Hindlimb muscle (tissue), 1 donor: Measurements from ENCODE around the gene TUBB. TPM values are rescaled to one million over a fixed set of nuclear protein-coding genes. Genes with fewer than 3 reads are reported as not detected.

Source experiments
- DNase-seq: peaks from one replicate; pipeline ENCODE4 v3.0.0-alpha.2; 2013
- polyA plus RNA-seq: library from polyadenylated mRNA; unstranded; fragments of 120-200 nt; gene quantifications from one replicate; pipeline ENCODE4 v1.2.1, GENCODE V29; 2013; ENCODE audit not compliant: insufficient read length

Gene TUBB
- polyA plus RNA-seq: 777 TPM

DNA sequence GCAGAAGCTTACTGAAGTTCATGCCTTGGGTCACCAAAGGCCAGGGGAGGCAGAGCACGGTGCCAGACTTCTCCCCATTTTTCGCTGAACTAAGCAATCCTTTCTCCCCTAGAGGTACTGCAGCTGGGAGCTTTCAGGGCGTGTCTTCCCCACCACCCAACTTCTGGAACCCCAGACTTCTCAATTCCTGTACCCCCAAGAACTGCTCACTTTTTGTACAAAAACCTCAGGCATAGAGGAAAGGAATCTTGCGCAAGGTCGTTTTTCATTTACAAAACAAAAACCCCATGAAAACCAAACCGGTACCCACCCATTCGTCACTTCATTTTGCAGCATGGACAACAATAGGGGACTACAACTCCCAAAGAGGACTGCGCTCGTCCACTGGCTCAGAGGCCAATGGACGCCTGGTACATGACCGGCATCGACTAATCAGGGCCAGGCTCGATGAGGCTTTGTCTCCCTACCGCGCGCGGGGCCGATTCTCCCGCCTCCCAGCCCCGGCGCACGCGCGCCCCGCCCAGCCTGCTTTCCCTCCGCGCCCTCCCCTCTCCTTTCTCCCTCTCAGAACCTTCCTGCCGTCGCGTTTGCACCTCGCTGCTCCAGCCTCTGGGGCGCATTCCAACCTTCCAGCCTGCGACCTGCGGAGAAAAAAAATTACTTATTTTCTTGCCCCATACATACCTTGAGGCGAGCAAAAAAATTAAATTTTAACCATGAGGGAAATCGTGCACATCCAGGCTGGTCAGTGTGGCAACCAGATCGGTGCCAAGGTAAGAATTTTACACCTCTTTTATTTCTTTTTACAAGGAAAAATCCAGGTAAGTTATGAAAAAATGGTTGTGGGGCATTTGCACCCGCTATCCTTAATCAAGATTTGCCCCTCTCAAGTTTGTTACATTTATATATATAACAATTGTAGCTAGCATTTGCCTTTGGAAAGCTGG, at the start of gene TUBB:
Gene TUBB (plus strand): TSS at position 562 of the 947 bp plus-strand sequence. CDS start 155 bp downstream, at position 717.
- DNase-seq: peak; percentile 98

DNA sequence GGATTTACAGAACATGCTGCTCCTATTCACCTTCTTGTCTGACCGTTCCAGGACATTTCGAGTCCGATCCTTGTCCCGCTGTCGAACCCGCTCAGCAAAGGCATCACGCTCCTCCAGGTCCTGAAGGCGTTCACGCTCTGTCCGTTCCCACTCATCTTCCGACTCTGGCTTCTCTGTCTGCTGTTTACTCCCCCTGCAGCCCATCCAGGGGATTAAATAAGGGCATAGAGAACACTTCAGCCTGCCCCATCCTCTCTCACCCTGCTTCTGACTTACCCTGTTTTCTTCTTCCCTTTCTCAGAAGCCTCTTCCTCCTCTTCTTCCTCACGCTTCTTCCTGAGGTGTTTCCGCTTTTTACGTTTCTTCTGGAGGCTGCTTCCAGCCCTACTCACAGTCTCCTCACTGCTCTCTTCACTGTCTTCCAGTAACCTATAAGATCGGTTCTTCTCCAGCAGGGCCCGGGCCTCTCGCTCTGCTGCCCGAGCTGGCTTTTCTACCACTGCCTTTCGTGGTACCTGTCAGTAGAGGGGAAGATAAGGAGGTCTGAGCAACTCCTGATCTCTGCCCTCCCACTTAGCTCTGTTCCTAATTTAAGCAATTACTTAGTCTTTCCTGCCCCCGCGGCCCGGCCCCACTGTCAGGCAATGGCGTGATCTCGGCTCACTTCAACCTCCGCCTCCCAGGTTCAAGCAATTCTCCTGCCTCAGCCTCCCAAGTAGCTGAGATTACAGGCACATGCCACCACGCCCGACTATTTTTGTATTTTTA, 49.2 kb upstream of the TUBB start:
- no peak for DNase-seq

DNA sequence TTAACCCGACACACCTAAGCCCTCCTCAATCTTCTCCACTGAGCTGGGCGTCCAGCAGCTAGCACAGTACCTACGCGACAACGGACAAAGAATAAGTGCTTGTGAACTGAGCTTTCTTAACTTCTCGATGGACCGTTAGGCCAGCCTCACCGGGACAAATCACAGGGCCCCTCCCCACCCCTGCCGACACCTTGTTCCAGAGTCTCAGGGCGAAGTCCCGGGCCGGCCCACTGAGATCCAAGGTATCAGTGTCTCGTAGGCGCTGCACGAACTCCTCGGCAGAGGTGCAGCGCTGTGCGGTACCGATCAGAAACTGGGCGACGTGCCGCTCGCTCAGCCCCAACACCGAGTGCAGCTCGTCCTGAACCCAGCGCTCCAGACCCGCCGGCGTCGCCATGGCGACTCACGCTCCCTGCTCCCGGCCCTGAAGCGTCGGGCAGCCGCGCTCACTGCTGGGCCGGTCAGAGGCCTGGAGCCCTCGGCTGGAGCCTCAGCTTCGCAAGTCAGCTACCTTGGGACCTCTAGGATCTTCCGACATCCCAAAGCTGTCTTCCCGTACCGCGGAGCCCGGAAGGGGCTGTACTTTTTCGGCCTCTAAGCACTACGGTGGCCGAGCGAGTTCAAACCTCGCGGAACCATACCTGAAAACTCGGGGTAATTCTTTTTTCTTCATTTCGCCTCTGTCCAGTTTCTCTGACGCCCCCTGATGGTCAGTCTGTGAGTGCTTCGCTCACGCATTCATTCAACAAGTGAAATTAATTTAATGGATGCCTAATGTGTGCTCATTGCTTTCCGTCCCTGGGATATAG, 47.5 kb upstream of the TUBB start, which contains the start of gene DHX16:
Gene DHX16 (minus strand): TSS at position 562 of the 809 bp plus-strand sequence. CDS start 165 bp downstream, at position 397.
- peak; percentile 97 for DNase-seq

DNA sequence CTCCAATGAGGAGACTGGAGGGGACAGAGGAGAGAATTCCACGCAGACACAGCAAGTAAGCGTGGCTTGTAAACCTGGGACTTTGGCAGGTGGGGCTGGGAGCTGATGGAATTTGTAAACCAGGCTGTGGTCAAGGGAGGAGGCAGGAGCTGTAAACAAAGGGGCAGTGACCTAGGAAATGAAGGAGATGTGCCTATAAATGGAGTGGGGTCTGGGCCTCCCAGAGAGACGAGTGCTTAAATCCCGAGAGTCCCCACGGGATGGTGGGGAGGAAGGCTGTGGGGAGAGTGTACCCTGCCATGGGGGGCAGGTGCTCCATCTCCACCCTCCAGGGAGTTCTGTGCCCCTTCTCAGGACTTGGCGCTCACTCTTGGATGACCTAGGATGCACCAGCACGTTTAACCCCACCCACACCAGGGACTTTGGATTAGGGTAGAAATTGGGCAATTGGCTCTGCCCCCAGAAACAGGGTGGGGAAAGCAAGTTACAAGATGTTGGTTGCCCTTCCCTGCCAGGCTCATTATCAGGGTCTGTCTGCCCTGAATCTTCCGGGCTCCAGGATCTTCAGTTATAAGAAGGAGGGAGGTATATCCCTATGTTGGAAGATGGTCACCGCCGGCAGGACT, 43.4 kb upstream of the TUBB start:
- DNase-seq: no peak

DNA sequence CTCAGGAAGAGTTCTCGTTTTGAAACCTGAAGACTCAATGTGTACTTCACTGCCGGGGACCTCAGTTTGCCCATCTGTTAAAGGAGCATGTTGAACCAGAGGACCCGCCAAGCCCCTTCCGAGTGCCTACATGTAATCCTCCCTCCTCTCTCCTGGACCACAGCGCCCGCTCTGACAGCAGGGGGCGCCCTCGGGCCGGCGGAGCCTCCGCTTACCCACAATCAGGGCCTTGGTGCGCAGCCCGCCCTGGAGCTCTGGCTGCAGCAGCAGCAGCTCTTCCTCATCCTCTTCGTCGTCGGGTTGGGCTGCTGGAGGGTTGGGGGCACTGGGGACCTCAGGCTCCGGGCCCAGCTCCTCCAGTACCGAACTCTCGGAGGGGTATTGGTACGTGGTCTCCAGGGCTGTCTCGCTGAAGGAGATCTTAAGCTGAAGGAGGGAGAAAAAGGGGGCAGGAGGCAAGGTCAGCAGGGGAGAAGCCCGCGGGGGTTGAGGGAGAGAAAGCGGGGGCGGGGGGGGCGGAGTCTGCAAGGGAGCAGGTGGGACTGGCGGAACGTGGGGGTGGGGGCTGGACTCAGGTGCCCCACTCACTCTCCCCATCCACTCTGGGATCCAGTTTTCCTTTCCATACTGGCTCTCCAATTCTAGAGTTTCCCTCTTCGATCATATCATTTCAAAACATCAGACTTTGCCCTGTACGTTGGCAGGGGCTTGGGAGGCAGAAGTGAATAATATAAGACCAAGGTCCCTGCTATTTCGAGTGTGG, 41.0 kb upstream of the TUBB start:
- peak; percentile 86 for DNase-seq

DNA sequence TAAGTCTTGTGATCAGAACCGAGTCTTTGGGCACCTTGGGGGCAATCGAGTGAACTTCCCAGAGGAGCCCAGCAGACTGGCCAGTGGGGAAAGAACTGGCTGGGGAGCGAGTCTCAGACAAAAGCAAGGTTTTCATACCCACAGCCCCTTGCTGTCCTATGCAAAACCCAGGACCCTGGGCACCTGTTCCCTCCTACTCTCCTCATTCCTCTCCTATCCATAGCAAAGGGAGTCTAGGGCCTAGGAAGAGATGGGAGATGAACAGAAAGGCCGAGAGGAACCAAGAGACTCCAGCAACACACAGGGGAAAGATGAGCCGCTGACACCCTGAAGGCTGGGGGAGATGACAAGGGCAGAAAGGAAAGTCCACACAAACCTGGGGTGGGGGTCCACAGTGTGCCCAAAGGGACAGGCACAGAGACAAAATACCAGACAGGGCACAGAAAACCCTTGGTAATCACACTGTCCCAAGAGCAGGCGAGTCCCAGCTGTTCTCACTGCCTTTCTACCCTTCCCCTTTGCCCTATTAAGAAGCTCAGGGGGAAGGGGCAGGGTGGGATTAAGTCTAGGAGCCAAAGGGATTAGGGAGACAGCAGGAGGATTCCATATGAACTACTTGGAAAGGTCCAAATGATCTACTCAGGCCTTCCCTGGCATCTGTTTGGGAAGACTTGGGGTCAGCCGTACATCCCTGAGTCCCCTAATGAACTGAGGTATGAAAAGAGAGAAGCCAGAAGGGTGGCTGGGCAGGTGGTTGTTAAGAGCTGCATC, 40.2 kb upstream of the TUBB start:
- no peak for DNase-seq

DNA sequence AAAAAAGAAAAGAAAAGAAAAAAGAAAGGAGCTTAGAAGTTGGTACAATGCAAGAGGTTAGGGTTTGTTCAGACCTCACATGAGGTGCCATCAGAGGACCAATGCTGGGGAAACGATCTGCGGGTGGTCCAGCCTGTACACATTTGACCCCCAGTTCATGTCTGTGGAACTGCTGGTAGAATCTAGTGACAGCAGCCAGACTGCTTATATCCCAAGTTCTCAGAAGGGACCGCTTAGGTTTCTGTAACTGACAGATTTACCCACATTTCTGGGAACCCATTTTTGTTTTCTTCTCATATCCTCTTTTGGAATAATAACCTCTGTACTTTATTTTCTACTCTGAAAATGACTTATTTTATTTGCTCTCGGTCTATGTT, 38.4 kb upstream of the TUBB start:
- DNase-seq: no peak

DNA sequence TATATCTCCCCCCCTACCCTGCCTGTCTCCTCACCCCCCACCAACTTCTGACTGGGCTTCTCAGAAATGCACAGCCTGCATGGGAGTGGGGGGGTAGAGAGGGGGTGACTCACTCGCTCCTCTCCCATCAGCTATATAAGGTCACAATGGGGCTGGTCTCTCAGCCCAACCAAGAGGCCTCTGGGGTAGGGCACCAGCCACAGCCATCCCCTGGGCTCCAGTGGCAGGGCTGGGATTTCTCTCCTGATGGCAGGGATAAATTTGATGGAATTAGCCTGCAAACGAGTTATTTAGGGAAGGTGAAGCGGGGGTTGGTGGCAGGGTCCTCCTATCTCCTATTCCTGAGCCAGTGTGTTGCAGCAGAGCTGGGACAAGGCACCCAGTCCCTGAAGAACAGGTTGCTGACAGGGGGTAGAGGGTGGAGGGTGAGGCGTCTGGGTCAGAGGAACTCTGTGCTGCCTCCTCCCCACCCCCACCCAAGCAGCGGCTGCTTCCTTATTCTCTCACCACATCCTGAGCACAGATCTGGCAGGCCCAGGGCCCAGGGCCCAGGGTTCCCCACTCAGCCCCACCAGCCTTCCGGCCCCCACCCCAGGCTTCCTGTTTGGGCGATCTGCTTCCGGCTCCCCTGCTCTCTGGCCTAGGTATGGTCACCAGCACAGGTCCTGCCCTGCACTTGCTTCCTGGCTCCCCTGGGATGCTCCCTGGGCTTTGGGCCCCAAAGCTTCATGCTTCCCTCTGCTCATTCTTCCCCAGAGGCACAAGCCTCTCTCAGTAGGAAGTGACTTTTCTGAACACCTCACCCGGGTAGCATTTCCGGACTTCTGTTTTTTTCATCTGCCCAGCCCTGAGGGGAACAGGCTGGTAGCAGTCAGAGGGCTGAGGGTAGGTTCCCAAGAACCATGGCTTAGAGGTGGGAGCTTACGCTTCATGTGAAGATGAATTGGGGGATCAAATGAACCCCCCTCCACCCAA, 37.7 kb upstream of the TUBB start:
- DNase-seq: peak; percentile 63

DNA sequence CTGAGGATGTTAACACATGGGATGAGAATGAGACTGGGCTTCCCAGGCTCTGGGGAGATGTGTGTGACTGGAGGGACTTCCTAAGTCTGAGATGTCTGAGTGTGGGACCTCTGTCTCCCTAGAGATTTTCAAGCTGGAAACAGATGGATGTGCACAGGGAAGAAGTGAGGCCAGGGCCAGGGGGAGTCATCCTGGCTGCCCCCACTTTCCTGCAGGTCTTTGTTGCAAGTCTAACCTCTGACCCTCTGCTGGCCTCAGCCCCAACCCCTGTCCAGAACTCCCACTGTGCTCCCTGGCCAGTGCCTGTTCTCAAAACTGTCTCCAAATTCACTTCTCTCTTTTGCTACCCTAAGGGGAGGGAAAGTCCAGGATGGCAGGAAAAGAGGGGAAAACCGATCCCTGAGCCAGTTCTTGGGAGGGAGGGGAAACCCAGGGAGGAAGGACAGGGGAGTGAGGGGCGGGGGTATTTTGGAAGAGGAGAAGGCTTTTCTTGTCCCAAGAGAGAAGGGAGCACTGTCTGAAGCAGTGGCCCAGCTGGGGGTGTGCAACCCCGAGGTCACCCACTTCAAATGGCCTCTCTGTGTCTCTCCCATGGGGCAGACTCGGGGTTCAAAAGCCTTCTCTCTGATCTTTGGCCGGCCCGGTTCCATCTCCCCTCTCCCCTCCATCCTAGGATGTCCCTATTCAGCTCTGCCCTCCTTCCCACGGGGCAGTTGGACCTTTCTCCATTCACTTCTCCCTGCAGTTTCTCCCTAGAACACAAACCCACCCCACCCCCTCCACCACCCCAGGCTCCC, 36.8 kb upstream of the TUBB start:
- no peak for DNase-seq

DNA sequence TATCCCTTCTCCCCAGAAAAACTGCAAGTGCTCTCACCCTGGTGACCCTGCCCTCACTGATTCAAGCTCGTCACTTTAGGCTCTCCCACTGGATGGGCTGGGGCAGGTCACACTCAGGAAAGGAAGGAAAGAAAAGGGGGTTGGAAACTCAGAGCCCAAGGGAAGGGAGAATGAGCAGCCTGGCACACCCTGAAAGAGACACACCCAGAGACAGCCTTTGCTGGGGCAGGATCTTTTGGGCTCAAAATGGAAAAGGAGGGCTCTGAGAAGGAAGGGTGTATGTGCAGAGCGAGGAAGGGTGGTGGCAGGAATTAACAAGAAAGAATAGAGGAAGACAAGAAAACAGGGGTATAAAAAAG, 36.2 kb upstream of the TUBB start:
- DNase-seq: no peak

DNA sequence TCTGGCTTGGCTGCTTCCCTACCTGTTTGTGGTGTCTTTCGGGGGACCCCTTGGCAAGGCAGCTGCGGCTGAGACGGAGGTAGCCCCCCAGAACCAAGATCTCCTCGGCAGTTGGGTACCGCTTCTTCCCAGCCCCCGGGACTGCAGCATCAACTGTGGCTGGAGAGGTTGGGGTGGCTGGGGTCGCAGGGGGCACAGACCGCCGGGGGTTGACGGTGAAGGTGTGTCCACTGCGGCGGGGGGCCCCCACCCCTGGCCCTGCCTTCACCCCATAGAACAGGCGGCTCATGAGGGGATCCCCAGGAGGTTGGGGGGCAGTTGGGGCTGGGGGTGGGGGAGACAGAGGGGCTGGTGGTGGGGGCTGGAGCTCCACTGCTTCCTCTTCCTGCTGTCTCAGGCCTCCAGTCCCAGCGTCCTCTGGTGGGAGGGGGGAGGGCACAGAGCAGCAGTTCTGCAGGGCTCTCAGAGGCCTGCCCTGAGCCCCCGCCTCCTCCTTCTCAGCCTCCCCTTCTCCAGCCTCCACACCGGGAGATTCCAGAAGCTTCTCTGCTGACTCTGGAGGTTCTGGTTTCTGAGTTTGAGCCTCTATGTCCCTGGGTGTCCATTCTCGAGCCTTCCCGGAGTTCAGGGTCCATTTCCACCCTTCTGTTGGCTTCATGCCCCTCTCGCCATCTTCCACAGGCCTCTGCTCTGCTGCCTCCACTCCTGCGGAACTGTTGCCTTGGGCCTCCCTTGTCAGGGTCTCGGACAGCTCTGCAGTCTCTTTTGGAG, 35.6 kb upstream of the TUBB start:
- DNase-seq: no peak

DNA sequence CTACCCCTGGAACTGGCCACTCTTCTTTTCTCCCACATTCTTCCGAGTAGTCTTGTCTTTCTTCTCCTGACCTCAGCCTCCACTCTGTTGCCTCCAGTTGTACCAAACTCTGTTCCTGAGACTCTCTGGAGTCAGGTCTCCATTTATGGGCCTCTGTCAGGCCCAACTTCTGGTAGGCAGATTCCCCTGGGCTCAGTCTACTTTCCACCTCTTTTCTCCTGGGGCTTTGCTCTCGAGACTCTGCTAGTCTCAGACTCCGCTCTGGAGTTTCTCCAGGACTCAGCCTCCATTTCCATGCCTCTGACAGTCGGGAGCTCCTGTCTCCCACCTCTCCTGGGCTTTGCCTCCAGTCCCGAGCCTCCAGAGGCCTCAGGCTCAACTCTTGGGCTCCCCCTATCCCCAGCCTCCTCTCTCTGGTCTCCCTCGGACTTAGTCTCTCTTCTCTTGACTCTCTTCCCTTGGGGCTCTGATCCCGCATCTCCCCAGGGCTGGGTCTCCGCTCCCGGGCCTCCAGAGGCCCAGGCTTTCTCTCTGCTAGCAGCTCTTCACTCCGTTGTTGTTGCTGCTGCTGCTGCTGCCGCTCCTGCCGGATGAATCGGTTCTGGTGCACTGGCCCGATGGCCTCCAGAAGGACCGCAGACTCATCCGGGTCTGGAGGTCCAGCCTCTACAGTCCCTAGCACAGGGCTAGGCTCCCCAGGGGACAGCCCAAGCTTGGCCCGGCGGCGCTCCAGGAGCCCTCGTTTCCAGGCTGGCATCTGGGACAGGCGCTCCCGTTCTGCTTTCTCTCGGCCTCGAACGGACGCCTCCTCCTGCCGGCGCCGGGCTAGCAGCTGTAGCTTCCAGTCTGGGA, 34.8 kb upstream of the TUBB start:
- DNase-seq: no peak

DNA sequence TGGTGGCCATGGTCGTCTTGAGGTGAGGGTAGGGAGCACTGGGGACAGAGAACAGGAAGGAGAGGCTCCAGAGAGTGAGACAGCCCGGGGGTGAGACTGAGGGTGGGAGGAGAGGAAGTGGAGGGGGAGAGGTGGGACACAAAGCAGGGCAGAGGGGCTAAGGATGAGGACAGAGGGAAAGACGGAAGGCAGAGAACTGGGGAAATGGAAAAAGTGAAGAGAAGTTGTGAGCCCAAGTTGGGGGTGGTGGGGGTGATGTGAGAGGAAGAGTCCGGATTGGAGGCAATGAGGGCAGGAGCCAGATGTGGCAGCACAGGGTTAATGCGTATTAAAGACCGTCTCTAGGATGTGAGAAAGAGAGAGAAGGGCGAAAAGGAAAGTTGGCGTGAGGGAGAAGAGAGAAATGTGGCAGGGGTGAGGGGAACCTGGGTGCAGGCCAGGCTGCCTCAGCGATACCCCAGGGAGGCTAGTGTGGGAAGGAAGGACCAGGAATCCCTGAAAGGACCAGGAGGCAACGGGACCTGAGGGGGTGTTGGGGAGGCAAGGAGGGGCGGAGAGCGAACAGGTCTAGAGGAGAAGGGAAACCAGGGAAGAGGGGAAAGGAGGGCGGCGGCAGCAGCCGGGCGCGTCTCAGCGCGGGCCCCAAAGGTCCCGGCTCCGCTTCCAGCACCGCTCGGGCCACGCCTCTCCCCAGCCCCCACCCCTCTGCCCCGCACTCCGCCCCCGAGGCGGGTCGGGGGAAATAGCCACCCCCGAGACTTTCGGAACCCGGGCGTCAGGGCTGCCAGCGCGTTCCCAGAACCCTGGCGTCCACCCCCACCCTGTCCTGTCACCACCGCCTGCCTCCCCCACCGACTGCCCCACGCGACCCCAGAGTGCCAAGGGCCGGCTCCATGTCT, 33.9 kb upstream of the TUBB start, which contains the start of gene PPP1R18:
Gene PPP1R18 (minus strand): TSS at position 637 of the 899 bp plus-strand sequence. CDS start 627 bp downstream, at position 10.
- DNase-seq: peak; percentile 80

DNA sequence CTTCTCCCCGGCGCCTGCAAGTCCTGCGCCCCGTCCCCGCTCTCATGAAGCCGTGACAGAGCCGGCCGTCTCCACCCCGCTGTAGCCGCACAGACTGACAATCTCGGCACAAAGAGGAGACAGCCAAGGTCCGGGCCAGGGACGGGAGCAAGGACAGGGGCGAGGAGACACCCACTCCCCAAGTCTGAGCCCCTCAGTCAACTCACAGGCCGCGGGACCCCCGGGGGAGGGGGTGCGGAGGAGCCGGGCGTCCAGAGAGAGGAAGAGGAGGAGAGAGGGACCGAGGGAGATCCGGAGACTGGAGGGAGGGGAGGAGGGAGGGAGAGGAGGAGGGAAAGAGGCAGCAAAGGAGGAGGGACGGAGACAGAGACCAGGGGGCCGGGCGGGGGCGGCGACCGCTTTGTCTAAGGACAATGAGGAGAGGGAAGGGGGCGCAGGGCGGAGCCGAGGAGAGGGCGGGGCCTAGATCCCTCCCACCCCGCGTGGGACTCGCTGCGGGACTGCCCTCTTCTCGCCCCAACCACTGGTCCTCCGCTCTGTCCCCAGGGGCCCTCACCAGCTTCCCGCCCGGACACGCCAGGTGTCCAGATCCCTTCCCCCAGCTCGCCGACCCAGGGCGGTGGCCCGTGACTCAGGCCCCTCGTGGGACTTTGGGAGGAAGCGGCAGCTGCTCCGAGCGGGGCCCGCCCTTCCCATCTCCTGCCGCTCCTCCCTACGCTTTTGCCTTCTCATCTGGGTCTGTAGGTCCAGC, 33.1 kb upstream of the TUBB start:
- DNase-seq: peak; percentile 95
